Measurements from ENCODE around the gene BUD13.

Gene BUD13

GRCh38 chr11:116712428-116712827 lies 60.4 kb downstream of the BUD13 start:
- DNase-seq, result no peak

GRCh38 chr11:116710762-116711161 lies 62.0 kb downstream of the BUD13 start:
- no peak for DNase-seq

- no peak for DNase-seq
Measured at GRCh38 chr11:116710001-116710674, 62.6 kb downstream of the BUD13 start.

- DNase-seq, result no peak
Measured at GRCh38 chr11:116707746-116708145, 65.0 kb downstream of the BUD13 start.

- DNase-seq, result no peak
Measured at GRCh38 chr11:116707161-116707629, 65.6 kb downstream of the BUD13 start.

GRCh38 chr11:116703421-116703820 lies 69.4 kb downstream of the BUD13 start:
- DNase-seq, result no peak

GRCh38 chr11:116702772-116703385 lies 69.9 kb downstream of the BUD13 start:
- no peak for DNase-seq

GRCh38 chr11:116701876-116702275 lies 70.9 kb downstream of the BUD13 start:
- no peak for DNase-seq

- DNase-seq, result no peak
Measured at GRCh38 chr11:116701297-116701801, 71.4 kb downstream of the BUD13 start.

- DNase-seq, result no peak
Measured at GRCh38 chr11:116700586-116701220, 72.1 kb downstream of the BUD13 start.

Data from GDM1 (cell line).